HEK293 (cell line): ENCODE measurements around the gene RSRP1.
A peak's percentile ranks its signal among the peaks of the same experiment; 100 is the strongest.

ENCODE experiments used
- ATF2 ChIP-seq: fragments of 450-650 bp; formaldehyde crosslinking; IDR thresholded peaks from 2 replicates; pipeline ENCODE4 v1.5.1; 2016; ENCODE audit warnings: missing biosample characterization, missing genetic modification characterization, low read depth
- BCL11A ChIP-seq: fragments of 450-650 bp; formaldehyde crosslinking; IDR thresholded peaks from 2 replicates; pipeline ENCODE4 v1.5.1; 2016; ENCODE audit warnings: low read depth, missing biosample characterization, missing genetic modification characterization
- KLF10 ChIP-seq: fragments of 450-650 bp; IDR thresholded peaks from 2 replicates; pipeline ENCODE4 v1.5.1; 2018; ENCODE audit warnings: missing biosample characterization, mild to moderate bottlenecking, missing genetic modification characterization
- MYNN ChIP-seq: fragments of 450-650 bp; formaldehyde crosslinking; IDR thresholded peaks from 2 replicates; pipeline ENCODE4 v1.5.1; 2016; ENCODE audit warnings: missing biosample characterization, missing genetic modification characterization, borderline replicate concordance
- MZF1 ChIP-seq: fragments of 450-650 bp; formaldehyde crosslinking; IDR thresholded peaks from 2 replicates; pipeline ENCODE4 v1.5.1; 2017; ENCODE audit warnings: missing biosample characterization, missing genetic modification characterization, borderline replicate concordance
- PRDM2 ChIP-seq: fragments of 450-650 bp; formaldehyde crosslinking; IDR thresholded peaks from 2 replicates; pipeline ENCODE4 v1.5.1; 2016; ENCODE audit warnings: missing biosample characterization, missing genetic modification characterization, borderline replicate concordance
- RBAK ChIP-seq: fragments of 450-650 bp; formaldehyde crosslinking; IDR thresholded peaks from 2 replicates; pipeline ENCODE4 v1.5.1; 2016; ENCODE audit warnings: missing biosample characterization, missing genetic modification characterization
- TSHZ1 ChIP-seq: fragments of 450-650 bp; formaldehyde crosslinking; IDR thresholded peaks from 2 replicates; pipeline ENCODE4 v1.5.1; 2016; ENCODE audit warnings: missing biosample characterization, missing genetic modification characterization, borderline replicate concordance
- ZBTB1 ChIP-seq: fragments of 450-650 bp; formaldehyde crosslinking; IDR thresholded peaks from 2 replicates; pipeline ENCODE4 v1.5.1; 2016; ENCODE audit warnings: missing biosample characterization, missing genetic modification characterization
- ZBTB17 ChIP-seq: fragments of 450-650 bp; formaldehyde crosslinking; IDR thresholded peaks from 2 replicates; pipeline ENCODE4 v1.5.1; 2016; ENCODE audit warnings: missing biosample characterization, missing genetic modification characterization
- ZBTB21 ChIP-seq: fragments of 450-650 bp; formaldehyde crosslinking; IDR thresholded peaks from 2 replicates; pipeline ENCODE4 v1.5.1; 2017; ENCODE audit warnings: missing biosample characterization, missing genetic modification characterization
- ZBTB6 ChIP-seq: fragments of 450-650 bp; formaldehyde crosslinking; IDR thresholded peaks from 2 replicates; pipeline ENCODE4 v1.5.1; 2017; ENCODE audit warnings: missing biosample characterization, missing genetic modification characterization
- ZFP3 ChIP-seq: fragments of 450-650 bp; formaldehyde crosslinking; IDR thresholded peaks from 2 replicates; pipeline ENCODE4 v1.5.1; 2016; ENCODE audit warnings: low read depth, missing biosample characterization, missing genetic modification characterization
- ZNF140 ChIP-seq: fragments of 450-650 bp; formaldehyde crosslinking; IDR thresholded peaks from 2 replicates; pipeline ENCODE4 v1.5.1; 2016; ENCODE audit warnings: missing biosample characterization, missing genetic modification characterization
- ZNF175 ChIP-seq: fragments of 450-650 bp; formaldehyde crosslinking; IDR thresholded peaks from 2 replicates; pipeline ENCODE4 v1.5.1; 2016; ENCODE audit warnings: missing biosample characterization, missing genetic modification characterization
- ZNF211 ChIP-seq: fragments of 450-650 bp; formaldehyde crosslinking; IDR thresholded peaks from 2 replicates; pipeline ENCODE4 v1.5.1; 2016; ENCODE audit warnings: low read depth, missing biosample characterization, missing genetic modification characterization
- ZNF239 ChIP-seq: fragments of 450-650 bp; formaldehyde crosslinking; IDR thresholded peaks from 2 replicates; pipeline ENCODE4 v1.5.1; 2016; ENCODE audit warnings: missing biosample characterization, missing genetic modification characterization
- ZNF24 ChIP-seq: fragments of 450-650 bp; formaldehyde crosslinking; IDR thresholded peaks from 2 replicates; pipeline ENCODE4 v1.5.1; 2016; ENCODE audit warnings: missing biosample characterization, missing genetic modification characterization
- ZNF292 ChIP-seq: fragments of 450-650 bp; formaldehyde crosslinking; IDR thresholded peaks from 2 replicates; pipeline ENCODE4 v1.5.1; 2016; ENCODE audit warnings: low read depth, missing biosample characterization, missing genetic modification characterization, borderline replicate concordance
- ZNF350 ChIP-seq: fragments of 450-650 bp; formaldehyde crosslinking; IDR thresholded peaks from 2 replicates; pipeline ENCODE4 v1.5.0; 2017; ENCODE audit warnings: missing biosample characterization, mild to moderate bottlenecking, missing genetic modification characterization
- ZNF366 ChIP-seq: fragments of 450-650 bp; formaldehyde crosslinking; conservative IDR thresholded peaks from 2 replicates; pipeline ENCODE4 v1.5.1; 2016; ENCODE audit warnings: missing biosample characterization, missing genetic modification characterization
- ZNF37A ChIP-seq: fragments of 450-650 bp; IDR thresholded peaks from 2 replicates; pipeline ENCODE4 v1.5.1; 2018; ENCODE audit warnings: missing biosample characterization, missing genetic modification characterization
- ZNF48 ChIP-seq: fragments of 450-650 bp; formaldehyde crosslinking; IDR thresholded peaks from 2 replicates; pipeline ENCODE4 v1.5.1; 2016; ENCODE audit warnings: missing biosample characterization, missing genetic modification characterization
- ZNF521 ChIP-seq: fragments of 450-650 bp; formaldehyde crosslinking; IDR thresholded peaks from 2 replicates; pipeline ENCODE4 v1.5.1; 2017; ENCODE audit warnings: missing biosample characterization, mild to moderate bottlenecking, missing genetic modification characterization
- ZNF629 ChIP-seq: fragments of 450-650 bp; formaldehyde crosslinking; IDR thresholded peaks from 2 replicates; pipeline ENCODE4 v1.5.1; 2017; ENCODE audit warnings: missing biosample characterization, missing genetic modification characterization
- ZNF791 ChIP-seq: fragments of 450-650 bp; formaldehyde crosslinking; IDR thresholded peaks from 2 replicates; pipeline ENCODE4 v1.5.1; 2016; ENCODE audit warnings: missing biosample characterization, missing genetic modification characterization
- ZNF792 ChIP-seq: fragments of 450-650 bp; formaldehyde crosslinking; IDR thresholded peaks from 2 replicates; pipeline ENCODE4 v1.5.1; 2016; ENCODE audit warnings: missing biosample characterization, missing genetic modification characterization
- ZSCAN23 ChIP-seq: fragments of 450-650 bp; formaldehyde crosslinking; IDR thresholded peaks from 2 replicates; pipeline ENCODE4 v1.5.1; 2016; ENCODE audit warnings: missing biosample characterization, missing genetic modification characterization
- ZSCAN30 ChIP-seq: fragments of 450-650 bp; IDR thresholded peaks from 2 replicates; pipeline ENCODE4 v1.5.1; 2018; ENCODE audit warnings: missing biosample characterization, mild to moderate bottlenecking, missing genetic modification characterization, moderate library complexity

RSRP1 gene

GRCh38 chr1:25239681-25240541 is 7.3 kb downstream of the RSRP1 start (continued):
- TF ChIP-seq ZBTB1 (tag by site-specific recombination), result no peak
- TF ChIP-seq ZBTB6 (tag by site-specific recombination), result no peak
- TF ChIP-seq ZNF521, result no peak
- no peak for TF ChIP-seq ZNF175 (tag by site-specific recombination)
- TF ChIP-seq ZBTB21 (tag by site-specific recombination), result peak; percentile 30; the same call in 1 of the 2 replicates
- TF ChIP-seq ZNF292 (tag by site-specific recombination), result no peak
- TF ChIP-seq ZNF37A (tag by site-specific recombination), result no peak
- no peak for TF ChIP-seq TSHZ1 (tag by site-specific recombination)
- no peak for TF ChIP-seq ZNF239 (tag by site-specific recombination)
- no peak for TF ChIP-seq ZNF791 (tag by site-specific recombination)
- TF ChIP-seq ZNF211 (tag by site-specific recombination), result no peak
- TF ChIP-seq ZSCAN30 (tag by site-specific recombination), result peak; percentile 81; the same call in 1 of the 2 replicates
- TF ChIP-seq MYNN, result no peak
- peak; percentile 87 for TF ChIP-seq MZF1 (tag by site-specific recombination)
- TF ChIP-seq ZFP3 (tag by site-specific recombination), result no peak
- TF ChIP-seq KLF10 (tag by site-specific recombination), result no peak
- peak; percentile 75; the same call in 1 of the 2 replicates for TF ChIP-seq ZNF24 (tag by site-specific recombination)
- TF ChIP-seq ZBTB17 (tag by site-specific recombination), result peak; percentile 89
- TF ChIP-seq ZSCAN23, result no peak
- peak; percentile 64 for TF ChIP-seq ZNF366 (tag by site-specific recombination)
- no peak for TF ChIP-seq ZNF48
- TF ChIP-seq ZNF792 (tag by site-specific recombination), result no peak
- no peak for TF ChIP-seq ZNF140
- TF ChIP-seq ATF2 (tag by site-specific recombination), result no peak
- no peak for TF ChIP-seq RBAK (tag by site-specific recombination)
- TF ChIP-seq PRDM2 (tag by site-specific recombination), result no peak
- peak; percentile 89 for TF ChIP-seq ZNF629
- TF ChIP-seq ZNF350 (tag by site-specific recombination), result no peak
- peak; percentile 84; the same call in 1 of the 2 replicates for TF ChIP-seq BCL11A (tag by site-specific recombination)
